GM18870 (cell line): ENCODE results near the gene RSAD1.

Experiments used
- ATAC-seq: cut with Tn5 transposase; IDR thresholded peaks from one replicate; pipeline ENCODE4 v1.9.1; 2021; ENCODE audit warnings: moderate library complexity; ENCODE audit not compliant: unreplicated experiment

RSAD1 gene

GRCh38 chr17:50517011-50517410 is 38.4 kb downstream of the RSAD1 start:
- no peak for ATAC-seq

- ATAC-seq, result no peak
Observed at GRCh38 chr17:50517504-50518383, 39.1 kb downstream of the RSAD1 start.

- no peak for ATAC-seq
Observed at GRCh38 chr17:50518384-50519023, 39.8 kb downstream of the RSAD1 start.

GRCh38 chr17:50519141-50519834 is 40.6 kb downstream of the RSAD1 start:
- ATAC-seq, result no peak

- no peak for ATAC-seq
Observed at GRCh38 chr17:50520483-50520882, 41.8 kb downstream of the RSAD1 start.

GRCh38 chr17:50521514-50521913 is 42.9 kb downstream of the RSAD1 start:
- ATAC-seq, result no peak

- no peak for ATAC-seq
Observed at GRCh38 chr17:50522766-50523165, 44.1 kb downstream of the RSAD1 start.

GRCh38 chr17:50523208-50523607 is 44.5 kb downstream of the RSAD1 start:
- no peak for ATAC-seq

GRCh38 chr17:50524838-50525237 is 46.2 kb downstream of the RSAD1 start:
- no peak for ATAC-seq

- ATAC-seq, result no peak
Observed at GRCh38 chr17:50527155-50527762, 48.6 kb downstream of the RSAD1 start.

- no peak for ATAC-seq
Observed at GRCh38 chr17:50527949-50528474, 49.4 kb downstream of the RSAD1 start.

GRCh38 chr17:50529849-50530248 is 51.2 kb downstream of the RSAD1 start:
- no peak for ATAC-seq

- no peak for ATAC-seq
Observed at GRCh38 chr17:50531428-50532025, 52.9 kb downstream of the RSAD1 start.

- ATAC-seq, result no peak
Observed at GRCh38 chr17:50532452-50533024, 53.9 kb downstream of the RSAD1 start, which contains the start of gene EPN3. EPN3 (plus strand) TSS chr17:50532735; CDS start chr17:50536557, 3,822 bp downstream.

- ATAC-seq, result no peak
Observed at GRCh38 chr17:50533185-50533584, 54.5 kb downstream of the RSAD1 start.

GRCh38 chr17:50533720-50534148 is 55.1 kb downstream of the RSAD1 start:
- no peak for ATAC-seq

- ATAC-seq, result no peak
Observed at GRCh38 chr17:50534222-50534978, 55.7 kb downstream of the RSAD1 start.

GRCh38 chr17:50534979-50535326 is 56.3 kb downstream of the RSAD1 start:
- no peak for ATAC-seq

- no peak for ATAC-seq
Observed at GRCh38 chr17:50535407-50535806, 56.7 kb downstream of the RSAD1 start.
